Activated CD8-positive, alpha-beta memory T cell treated with anti-CD3 and anti-CD28 coated beads for 24 hours (primary cell): ENCODE measurements around the gene PRDM5.
"Not testable (repeated sequence)": the region's sequence is repeated elsewhere in the genome, so short reads cannot be mapped to it uniquely, and the experiment has no call there.

Experiments
- DNase-seq: peaks from one replicate; pipeline ENCODE4 v3.0.0-alpha.2; 2020

The PRDM5 gene

DNA sequence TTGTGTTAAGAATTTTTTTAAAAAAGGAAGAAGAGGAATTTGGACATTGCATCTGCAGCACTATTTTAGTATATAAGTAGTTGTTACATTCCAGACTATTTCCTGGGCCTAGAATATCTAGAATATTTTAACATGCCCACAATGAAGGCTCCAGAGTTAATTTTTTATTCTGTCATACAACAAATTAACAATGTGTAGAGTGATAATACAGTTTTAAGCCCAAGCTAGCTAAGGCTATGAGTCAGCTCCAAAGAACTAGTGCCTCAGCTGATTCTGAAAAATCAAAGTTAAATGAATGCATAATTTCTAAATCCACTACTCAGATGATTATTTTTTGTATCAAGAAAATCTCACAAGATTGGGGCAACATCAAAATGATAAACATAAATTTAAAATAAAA is 231.4 kb downstream of the PRDM5 start:
- DNase-seq, result no peak

DNA sequence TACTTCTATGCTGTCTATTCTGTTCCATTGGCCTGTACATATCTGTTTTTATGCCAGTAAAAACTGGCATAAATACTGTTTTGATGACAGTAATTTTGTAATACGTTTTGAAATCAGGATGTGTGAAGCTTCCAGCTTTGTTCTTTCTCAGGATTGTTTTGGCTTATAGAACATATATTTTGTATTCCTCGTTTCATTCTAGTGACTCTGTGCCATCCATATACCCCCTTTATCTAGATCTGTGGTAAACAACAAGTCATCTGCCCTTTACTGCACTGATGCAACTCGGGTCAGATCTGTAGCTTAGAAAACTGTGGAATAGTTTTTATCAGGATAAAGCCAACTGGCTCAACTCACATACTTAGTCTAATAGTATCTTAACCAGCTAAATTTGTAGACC is 233.7 kb downstream of the PRDM5 start:
- DNase-seq, result no peak

DNA sequence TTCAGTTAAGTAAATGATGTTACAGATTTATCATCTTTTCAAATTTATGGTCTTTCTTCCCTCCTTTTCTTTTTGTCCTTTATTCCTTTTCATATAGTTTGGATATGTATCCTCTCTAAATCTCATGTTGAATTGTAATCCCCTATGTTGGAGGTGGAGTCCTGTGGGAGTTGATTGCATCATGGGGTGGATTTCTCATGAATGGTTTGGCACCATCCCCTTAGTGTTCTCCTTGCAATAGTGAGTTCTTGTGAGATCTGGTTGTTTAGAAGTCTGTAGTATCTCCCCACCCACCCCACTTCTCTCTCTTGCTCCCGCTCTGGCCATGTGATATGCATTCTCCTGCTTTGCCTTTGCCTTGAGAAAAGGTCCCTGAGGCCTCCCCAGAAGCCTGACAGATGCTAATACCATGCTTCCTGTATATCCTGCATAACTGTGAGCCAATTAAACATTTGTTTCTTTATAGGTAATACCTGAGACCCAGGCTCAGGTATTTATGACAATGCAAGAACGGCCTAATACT is 236.7 kb downstream of the PRDM5 start:
- no peak for DNase-seq

DNA sequence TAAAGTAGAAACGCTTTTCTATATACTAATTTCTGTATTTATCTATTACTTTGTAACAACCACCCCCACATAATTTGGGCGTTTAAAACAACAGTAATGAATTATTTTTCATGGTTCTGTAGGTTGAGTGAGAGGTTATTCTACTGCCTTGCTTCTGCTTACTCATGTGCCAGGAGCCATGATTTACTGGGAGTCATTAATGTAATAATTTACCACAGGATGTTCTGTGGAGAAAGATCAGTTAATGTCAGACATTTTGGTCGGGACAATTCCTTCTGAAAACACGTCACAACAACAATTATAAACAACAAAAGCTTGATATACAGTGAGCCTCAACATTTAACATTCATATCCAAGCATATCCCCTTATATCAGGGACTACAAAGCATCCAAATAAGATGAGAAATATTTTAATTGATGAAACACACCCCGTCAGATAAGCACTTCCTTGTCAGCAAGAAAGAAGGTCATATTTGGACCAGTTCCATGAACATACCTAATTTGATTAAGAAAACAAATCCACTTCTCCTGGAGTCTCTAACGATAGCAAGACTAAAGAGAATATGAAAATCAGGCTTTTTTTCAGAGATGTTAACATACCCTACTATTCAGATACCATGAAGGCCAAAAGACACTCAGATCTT is 238.5 kb downstream of the PRDM5 start:
- DNase-seq, result no peak

DNA sequence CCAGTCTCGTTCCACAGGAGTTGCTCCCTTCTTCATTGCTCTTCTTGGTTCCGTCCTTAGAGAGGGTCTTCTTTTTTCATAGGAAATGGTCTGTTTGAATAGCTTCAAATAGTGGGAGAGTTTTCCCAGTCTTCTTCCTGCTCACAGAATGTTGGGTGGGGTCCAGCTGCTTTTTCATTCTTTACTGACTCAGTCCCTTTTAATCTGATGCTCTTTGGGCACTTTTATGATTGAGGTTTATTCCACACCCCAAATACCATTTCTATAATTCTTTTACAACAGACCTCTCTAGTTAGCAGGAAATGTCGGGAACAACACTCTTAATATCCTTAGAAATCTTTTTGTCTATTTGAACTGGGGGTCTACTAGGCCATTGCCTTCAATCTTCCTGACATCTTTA is 239.5 kb downstream of the PRDM5 start:
- no peak for DNase-seq

DNA sequence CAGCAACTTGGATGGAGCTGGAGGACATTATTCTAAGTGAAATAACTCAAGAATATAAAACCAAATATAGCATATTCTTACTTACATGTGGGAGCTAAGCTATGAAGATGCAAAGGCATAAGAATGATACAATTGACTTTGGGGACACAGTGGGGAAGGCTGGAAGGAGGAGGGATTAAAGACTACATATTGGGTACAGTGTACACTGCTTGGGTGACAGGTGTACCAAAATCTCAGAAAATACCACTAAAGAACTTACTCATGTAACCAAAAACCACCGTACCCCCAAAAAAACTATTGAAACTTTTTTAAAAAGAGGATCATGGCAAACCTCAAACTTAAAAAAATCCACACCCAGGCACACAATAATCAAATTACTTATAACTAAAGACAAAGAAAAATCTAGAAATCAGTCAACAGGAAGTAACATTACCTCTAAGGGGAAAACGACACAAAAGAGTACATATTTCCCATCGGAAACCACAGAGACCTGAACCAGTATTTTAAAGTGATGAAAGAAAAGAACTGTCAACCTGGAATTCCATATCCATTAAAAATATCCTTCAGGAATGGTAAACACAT is 241.8 kb downstream of the PRDM5 start:
- DNase-seq, result no peak

DNA sequence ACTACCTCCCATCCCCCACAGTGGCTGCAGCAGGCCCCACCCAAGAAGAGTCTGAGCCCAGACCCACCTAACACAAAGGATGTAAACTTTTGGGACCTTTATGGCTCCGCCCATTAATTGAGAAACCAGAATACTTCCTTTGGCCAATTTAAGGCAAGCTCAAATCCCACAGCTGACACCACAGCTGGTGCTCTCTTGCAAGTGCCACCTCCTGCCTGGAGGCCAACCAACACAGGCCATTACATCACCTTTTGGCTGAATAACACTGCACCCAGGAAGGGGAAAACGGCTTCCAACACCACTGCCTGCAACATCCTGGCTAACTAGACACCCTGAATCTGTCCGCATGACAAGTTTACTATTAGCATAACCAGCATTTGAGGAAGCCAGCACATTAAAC is 248.8 kb downstream of the PRDM5 start:
- no peak for DNase-seq

DNA sequence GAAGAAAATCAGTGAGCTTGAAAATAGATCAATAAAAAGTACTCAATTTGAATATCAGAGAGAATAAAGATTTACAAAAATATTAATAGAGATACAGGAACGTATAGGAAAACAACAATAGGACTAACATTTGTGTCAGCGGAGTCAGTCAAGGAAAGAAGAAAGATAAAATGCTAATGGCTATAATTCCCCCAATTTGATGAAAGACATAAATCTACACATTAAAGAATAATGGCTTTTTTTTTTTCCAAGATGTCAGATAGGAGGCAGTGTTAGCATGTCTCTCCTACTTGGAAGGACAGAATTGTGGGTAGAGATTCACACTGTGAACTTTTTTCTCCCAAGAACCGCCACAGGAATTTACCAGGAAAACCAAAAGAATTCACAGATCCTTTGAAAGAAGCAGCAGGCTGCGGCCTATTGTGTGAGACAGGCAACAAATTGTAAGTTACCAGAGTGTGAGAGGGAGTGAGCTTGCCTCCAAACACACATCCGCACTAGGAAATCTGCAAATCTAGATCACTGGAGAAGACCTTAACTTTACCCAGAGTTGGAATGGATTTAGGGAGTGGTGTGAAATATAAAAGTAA is 249.9 kb downstream of the PRDM5 start:
- no peak for DNase-seq

DNA sequence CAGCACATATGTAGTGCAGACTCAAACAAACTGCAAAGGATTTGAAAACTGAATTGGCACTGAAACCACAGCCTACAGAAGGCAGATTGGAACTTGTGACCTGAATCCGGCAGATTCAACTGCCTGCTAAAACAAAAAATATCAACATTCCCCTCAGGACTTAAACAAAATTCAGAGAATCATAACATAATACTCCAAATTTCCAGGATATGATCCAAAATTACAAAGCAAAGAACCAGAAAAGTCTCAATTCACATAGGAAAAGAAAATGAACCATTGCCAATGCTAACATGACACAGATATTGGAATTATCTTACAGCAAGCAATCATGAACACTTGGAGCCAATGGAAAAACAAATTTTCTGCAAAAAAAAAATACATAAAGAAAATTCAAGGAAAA is 250.4 kb downstream of the PRDM5 start:
- DNase-seq, result no peak

DNA sequence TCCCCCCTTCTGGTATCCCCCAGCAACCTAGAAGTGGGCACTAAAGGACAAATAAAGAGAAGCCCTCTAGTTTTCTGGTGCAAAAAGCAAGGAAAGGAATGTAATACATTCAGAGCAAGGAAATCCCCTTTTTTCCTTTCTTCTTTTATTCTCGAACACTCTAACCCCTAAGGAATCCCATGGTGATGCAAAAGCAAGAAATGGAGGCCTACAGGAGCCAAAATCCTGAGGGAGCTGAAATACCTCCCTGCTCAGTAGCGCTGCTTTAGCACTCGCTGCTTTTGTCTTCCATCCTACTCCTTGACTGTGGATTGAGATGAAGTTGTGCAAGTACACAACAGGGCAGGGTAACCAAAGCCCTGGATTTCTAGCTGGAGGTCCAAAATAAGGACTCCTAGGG is 251.0 kb downstream of the PRDM5 start:
- no peak for DNase-seq

DNA sequence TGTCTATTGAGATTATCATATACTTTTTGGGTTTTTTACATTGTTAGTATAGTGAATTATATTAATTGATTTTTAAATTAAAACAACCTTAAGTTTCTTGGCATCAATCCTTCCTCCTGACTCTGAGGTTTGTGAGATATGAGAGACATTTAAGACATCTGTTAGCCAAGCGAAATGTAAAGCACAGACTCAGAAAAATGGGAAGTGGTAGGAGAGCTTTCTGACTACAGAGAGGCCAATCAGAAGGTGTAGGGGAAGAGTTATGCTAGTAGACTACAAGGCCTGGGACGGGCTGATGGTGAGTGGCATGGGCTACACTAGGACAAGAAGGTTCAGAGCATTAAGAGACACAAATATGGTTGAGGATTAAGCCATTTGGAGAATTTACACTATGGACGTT is 255.4 kb downstream of the PRDM5 start:
- DNase-seq, result no peak

DNA sequence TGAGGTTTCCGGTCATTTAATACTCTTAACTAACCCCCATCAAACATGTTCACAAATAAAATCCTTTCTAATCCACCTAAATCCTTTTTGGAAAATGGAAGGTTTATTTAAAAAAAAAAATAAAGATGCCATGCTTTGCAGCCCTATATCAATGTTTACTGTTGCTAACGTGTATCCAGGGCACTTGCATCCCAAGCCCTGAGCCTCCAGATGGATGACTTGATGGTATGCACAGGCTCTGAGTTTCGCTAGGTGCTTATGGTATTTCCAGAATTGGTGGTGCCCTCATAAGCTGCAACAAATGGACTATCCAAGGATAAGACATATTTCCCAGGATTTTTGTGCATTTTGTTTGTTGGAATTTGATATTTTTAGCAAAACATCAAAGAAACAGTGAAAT is 257.7 kb downstream of the PRDM5 start:
- DNase-seq, result no peak

DNA sequence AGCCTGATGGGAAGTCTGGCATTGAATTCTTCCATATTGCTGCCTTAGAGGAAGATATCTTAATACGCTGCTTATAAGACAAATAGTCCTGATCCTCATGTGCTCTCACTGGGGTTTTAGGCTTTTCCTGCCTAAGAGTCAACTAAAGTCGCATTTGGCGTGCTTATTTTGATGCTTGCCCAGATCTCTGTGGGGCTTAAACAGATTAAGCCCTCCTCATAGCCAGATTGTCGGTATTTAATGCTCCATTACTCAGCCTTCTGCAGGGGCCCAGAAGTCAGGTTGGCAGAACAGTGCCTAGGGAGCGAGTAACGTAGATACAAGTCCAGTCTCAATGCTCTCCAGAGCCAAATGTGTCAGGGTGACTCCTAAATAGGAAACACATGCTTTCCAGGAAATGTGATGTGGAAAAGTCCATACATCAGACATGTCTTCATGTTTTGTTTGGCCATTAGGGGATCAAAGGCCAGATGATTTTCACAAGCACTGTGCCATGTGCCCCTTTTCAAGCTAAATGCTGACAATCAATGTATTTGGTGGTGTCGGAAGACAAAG is 262.8 kb downstream of the PRDM5 start:
- no peak for DNase-seq

DNA sequence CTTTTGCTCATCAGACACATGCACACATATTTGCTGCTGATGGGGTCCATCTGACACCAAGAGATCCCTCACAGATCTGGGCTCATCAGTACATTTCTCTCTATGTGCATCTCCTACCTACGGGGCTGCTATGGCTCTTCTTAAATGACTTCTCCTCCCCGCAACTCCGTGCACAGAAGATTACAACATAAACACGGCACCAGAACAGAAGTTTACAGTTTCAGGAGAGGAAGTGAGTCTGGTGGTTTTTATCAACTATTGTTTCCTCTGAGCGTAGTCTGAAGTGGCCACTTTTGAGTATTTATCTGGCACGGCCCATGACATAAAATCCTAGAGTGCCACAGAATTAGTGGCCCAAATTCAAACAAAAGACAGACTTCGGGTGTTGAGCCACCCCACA is 263.8 kb downstream of the PRDM5 start:
- no peak for DNase-seq

DNA sequence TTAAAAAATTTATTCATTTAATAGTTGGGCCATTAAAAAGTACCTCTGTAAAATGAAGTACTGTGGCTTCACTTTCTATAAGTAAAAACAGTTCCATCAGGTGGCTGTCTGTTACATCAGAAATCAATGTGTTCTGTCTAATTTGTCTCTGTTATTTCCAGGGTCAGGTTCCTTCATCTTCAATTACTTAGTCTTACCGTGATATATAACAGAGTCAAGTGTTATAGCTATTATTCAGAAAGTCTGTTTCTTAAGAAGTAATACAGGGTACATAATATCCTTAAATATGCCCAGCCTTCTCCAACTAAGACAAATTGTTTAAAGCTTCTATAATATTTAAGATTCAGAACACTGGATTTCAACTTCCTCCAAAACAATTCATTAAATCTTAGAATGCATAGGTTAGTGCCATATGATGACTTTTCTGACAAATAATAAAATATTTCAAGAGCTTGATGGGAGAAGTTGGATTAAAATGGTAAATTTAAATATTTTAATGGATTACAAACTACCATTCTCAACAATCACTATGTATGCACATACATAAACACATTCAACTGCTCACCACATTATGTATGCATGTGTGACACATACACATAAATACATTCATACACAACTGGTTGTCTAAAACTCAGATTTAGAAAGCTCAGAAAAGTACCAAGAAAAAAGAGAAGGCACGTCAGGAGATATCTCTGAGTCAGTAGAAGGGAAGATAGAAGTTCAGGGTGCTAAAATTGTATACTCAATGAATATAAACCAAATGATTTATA is 268.5 kb downstream of the PRDM5 start:
- no peak for DNase-seq

DNA sequence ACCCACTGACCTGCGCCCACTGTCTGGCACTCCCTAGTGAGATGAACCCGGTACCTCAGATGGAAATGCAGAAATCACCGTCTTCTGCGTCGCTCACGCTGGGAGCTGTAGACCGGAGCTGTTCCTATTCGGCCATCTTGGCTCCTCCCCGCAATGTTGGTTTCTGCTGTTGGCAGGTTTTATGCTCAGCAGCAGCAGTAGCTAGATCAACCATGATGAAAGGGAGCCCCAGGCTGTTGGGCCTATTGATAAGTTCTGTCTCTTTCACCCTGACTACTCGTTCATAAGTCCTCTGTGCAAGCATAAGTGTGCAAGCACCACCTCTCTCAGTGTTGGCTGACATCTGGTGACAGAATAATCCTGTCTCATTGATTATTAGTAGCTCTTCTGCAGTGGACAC is 274.2 kb downstream of the PRDM5 start:
- DNase-seq, result not testable (repeated sequence)
